ENCODE measurements around the gene ZSCAN9. TPM values are rescaled to one million over a fixed set of nuclear protein-coding genes. Genes with fewer than 3 reads are reported as not detected.

The ZSCAN9 gene
- total and polyA plus RNA-seq, 2 of the 13 experiments (the other 11 are each of a cell fraction or from before 2014, with no cell fraction given), result 14.6 to 17.8 TPM

DNA sequence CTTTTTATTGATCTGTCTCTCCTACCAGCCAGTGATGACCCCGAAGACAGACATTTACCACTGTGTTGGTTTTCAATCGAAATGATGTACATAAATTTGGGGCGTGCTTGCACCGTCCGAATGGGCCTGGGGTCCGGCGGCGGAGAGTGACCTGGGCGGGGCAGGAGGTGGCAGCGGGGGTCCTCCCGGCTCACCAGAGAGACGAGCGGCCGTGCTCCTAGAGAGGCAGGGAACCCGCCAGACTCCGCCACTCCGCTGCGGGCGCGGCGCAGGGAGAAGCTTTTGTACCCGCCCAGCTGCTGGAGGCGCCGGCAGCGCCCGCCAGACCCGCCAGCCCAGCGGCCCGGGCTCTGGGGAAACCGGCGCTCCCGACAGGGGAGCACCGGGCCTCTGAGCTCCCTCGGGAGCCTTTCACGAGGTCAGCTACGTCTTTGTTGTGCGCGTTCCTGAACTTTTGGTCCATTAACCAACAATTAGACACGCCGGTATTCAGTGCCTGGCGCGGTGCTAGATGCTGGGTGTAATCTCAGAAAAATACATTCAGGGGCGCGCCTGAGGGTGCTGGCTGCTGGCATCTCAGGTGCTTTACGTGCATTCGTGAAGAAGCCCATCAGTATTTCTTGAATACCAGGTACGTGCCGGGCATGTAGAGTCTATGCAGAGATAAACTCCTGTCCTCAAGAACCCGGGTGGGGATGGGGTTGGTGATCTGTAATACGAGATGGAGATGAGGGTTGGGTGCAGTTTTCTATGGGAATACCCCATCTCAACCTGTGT lies 56.4 kb downstream of the ZSCAN9 start, which contains the start of gene PGBD1 (continued):
- TF ChIP-seq NFE2 (CRISPR knock-in tag; IDR thresholded peaks at IDR 0.05) (no peak), ZNF713 (CRISPR knock-in tag; IDR thresholded peaks at IDR 0.05) (no peak; the same call in 1 of the 2 replicates), ATAD3A (CRISPR knock-in tag; IDR thresholded peaks at IDR 0.05) (no peak), EEA1 (CRISPR knock-in tag; IDR thresholded peaks at IDR 0.05; ENCODE audit: borderline replicate concordance) (no peak), ONECUT2 (CRISPR knock-in tag; IDR thresholded peaks at IDR 0.05) (0 out of 2 replicates have a peak, but pooled peaks have one; percentile 42), SIN3A (IDR thresholded peaks at IDR 0.05; ENCODE audit: borderline replicate concordance, low read depth, low read length) (peak; percentile 83; the same call in 1 of the 2 replicates), ZNF160 (CRISPR knock-in tag; IDR thresholded peaks at IDR 0.05) (no peak), ZNF737 (CRISPR knock-in tag; IDR thresholded peaks at IDR 0.05; ENCODE audit: borderline replicate concordance) (no peak), RFX5 (IDR thresholded peaks at IDR 0.05; ENCODE audit: low read depth, low read length) (no peak), ZBTB38 (CRISPR knock-in tag; IDR thresholded peaks at IDR 0.05) (0 out of 2 replicates have a peak, but pooled peaks have one; percentile 28), SAP130 (CRISPR knock-in tag; IDR thresholded peaks at IDR 0.05; ENCODE audit: low read depth) (peak; percentile 92), SPEN (CRISPR knock-in tag; IDR thresholded peaks at IDR 0.05; ENCODE audit: low read depth) (peak; percentile 76; the same call in 1 of the 2 replicates), YEATS4 (CRISPR knock-in tag; IDR thresholded peaks at IDR 0.05; ENCODE audit: borderline replicate concordance) (peak; percentile 86), CBFB (CRISPR knock-in tag; IDR thresholded peaks at IDR 0.05) (peak; percentile 89; the same call in 1 of the 2 replicates), ZNF75D (CRISPR knock-in tag; IDR thresholded peaks at IDR 0.05; ENCODE audit: borderline replicate concordance) (no peak), ZNF207 (IDR thresholded peaks at IDR 0.05; ENCODE audit: borderline replicate concordance) (no peak), JUND (CRISPR knock-in tag; IDR thresholded peaks at IDR 0.05) (no peak), HNRNPL (IDR thresholded peaks at IDR 0.05; ENCODE audit: low read depth, low read length) (no peak), STAG1 (CRISPR knock-in tag; IDR thresholded peaks at IDR 0.05) (peak; percentile 49), HMG20B (CRISPR knock-in tag; conservative IDR thresholded peaks at IDR 0.05) (no peak; the same call in 1 of the 2 replicates), ZNF782 (CRISPR knock-in tag; IDR thresholded peaks at IDR 0.05; ENCODE audit: borderline replicate concordance) (peak; percentile 70; the same call in 1 of the 2 replicates), NFIB (CRISPR knock-in tag; IDR thresholded peaks at IDR 0.05; ENCODE audit: borderline replicate concordance) (no peak), FOXM1 (CRISPR knock-in tag; IDR thresholded peaks at IDR 0.05) (no peak)
- TF ChIP-seq, protein P1, sequence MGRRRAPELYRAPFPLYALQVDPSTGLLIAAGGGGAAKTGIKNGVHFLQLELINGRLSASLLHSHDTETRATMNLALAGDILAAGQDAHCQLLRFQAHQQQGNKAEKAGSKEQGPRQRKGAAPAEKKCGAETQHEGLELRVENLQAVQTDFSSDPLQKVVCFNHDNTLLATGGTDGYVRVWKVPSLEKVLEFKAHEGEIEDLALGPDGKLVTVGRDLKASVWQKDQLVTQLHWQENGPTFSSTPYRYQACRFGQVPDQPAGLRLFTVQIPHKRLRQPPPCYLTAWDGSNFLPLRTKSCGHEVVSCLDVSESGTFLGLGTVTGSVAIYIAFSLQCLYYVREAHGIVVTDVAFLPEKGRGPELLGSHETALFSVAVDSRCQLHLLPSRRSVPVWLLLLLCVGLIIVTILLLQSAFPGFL (CRISPR knock-in tag; IDR thresholded peaks at IDR 0.05), result no peak
- TF ChIP-seq, protein P2, sequence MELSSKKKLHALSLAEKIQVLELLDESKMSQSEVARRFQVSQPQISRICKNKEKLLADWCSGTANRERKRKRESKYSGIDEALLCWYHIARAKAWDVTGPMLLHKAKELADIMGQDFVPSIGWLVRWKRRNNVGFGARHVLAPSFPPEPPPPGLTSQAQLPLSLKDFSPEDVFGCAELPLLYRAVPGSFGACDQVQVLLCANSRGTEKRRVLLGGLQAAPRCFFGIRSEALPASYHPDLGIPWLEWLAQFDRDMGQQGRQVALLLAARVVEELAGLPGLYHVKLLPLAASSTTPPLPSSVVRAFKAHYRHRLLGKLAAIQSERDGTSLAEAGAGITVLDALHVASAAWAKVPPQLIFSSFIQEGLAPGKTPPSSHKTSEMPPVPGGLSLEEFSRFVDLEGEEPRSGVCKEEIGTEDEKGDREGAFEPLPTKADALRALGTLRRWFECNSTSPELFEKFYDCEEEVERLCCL (CRISPR knock-in tag; IDR thresholded peaks at IDR 0.05; ENCODE audit: borderline replicate concordance), result peak; percentile 71; the same call in 1 of the 2 replicates
- TF ChIP-seq, protein P3, sequence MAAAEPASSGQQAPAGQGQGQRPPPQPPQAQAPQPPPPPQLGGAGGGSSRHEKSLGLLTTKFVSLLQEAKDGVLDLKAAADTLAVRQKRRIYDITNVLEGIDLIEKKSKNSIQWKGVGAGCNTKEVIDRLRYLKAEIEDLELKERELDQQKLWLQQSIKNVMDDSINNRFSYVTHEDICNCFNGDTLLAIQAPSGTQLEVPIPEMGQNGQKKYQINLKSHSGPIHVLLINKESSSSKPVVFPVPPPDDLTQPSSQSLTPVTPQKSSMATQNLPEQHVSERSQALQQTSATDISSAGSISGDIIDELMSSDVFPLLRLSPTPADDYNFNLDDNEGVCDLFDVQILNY (CRISPR knock-in tag; conservative IDR thresholded peaks at IDR 0.05), result no peak
- TF ChIP-seq, protein P4, sequence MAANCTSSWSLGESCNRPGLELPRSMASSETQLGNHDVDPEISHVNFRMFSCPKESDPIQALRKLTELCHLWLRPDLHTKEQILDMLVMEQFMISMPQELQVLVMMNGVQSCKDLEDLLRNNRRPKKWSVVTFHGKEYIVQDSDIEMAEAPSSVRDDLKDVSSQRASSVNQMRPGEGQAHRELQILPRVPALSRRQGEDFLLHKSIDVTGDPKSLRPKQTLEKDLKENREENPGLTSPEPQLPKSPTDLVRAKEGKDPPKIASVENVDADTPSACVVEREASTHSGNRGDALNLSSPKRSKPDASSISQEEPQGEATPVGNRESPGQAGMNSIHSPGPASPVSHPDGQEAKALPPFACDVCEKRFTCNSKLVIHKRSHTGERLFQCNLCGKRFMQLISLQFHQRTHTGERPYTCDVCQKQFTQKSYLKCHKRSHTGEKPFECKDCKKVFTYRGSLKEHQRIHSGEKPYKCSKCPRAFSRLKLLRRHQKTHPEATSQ (CRISPR knock-in tag; IDR thresholded peaks at IDR 0.05; ENCODE audit: borderline replicate concordance), result no peak
